Lower lobe of right lung (tissue), 2 donors: Measurements from ENCODE around the gene AUNIP. TPM values are rescaled to one million over a fixed set of nuclear protein-coding genes. Genes with fewer than 3 reads are reported as not detected.

ENCODE experiments used
- ATAC-seq, 2 donors: fragments of 200-7000 bp; cut with Tn5 transposase; one replicate each; pipeline ENCODE4 v1.9.1; 2020 to 2022; ENCODE audit warnings: mild to moderate bottlenecking in 2 of 2, moderate library complexity in 2 of 2
- DNase-seq: peaks from one replicate; pipeline ENCODE4 v3.0.0-alpha.2; 2020
- H3K27ac ChIP-seq: fragments of 200-600 bp; one replicate; pipeline ENCODE4 v1.8.0; 2022
- H3K27me3 ChIP-seq: fragments of 200-600 bp; one replicate; pipeline ENCODE4 v1.8.0; 2022; ENCODE audit warnings: low read depth
- H3K36me3 ChIP-seq: fragments of 200-600 bp; one replicate; pipeline ENCODE4 v1.8.0; 2022; ENCODE audit warnings: mild to moderate bottlenecking
- H3K4me1 ChIP-seq: fragments of 200-600 bp; one replicate; pipeline ENCODE4 v1.8.0; 2022
- H3K4me3 ChIP-seq: fragments of 200-600 bp; one replicate; pipeline ENCODE4 v1.8.0; 2022; ENCODE audit warnings: mild to moderate bottlenecking
- H3K9me3 ChIP-seq: fragments of 200-600 bp; one replicate; pipeline ENCODE4 v1.8.0; 2022
- intact Hi-C: fragments of 100-400 bp; cut with DNase I; formaldehyde crosslinking; loops from one replicate; pipeline ENCODE4 v1.11.0; 2022
- total RNA-seq: library from RNA; stranded (reverse); fragmentation: NEBNext Ultra II Directional; extraction: Animal tissue kit (Norgen Biotek cat#: 25700); gene quantifications from one replicate; pipeline ENCODE4 v1.2.1, GENCODE V29; 2021
- TF ChIP-seq, protein P1 (sequence below): fragments of 200-600 bp; IDR thresholded peaks from one replicate; pipeline ENCODE4 v1.8.0; 2022; ENCODE audit warnings: antibody characterized with exemption, mild to moderate bottlenecking
- donor health status: DM: no; HTN: yes; CAD: no; lungs with severe emphysema.

AUNIP gene
- total RNA-seq, 1 donor from 2014 or later: not detected

- no peaks in the 10 kb centered on the region for H3K9me3 ChIP-seq
- peaks cover 17% of the 10 kb centered on the region for H3K36me3 ChIP-seq
- H3K4me3 ChIP-seq: no peak overlapping the region
- peaks cover 29% of the 10 kb centered on the region for H3K4me1 ChIP-seq
- ATAC-seq (no peak), DNase-seq (no peak)
- TF ChIP-seq, protein P1, sequence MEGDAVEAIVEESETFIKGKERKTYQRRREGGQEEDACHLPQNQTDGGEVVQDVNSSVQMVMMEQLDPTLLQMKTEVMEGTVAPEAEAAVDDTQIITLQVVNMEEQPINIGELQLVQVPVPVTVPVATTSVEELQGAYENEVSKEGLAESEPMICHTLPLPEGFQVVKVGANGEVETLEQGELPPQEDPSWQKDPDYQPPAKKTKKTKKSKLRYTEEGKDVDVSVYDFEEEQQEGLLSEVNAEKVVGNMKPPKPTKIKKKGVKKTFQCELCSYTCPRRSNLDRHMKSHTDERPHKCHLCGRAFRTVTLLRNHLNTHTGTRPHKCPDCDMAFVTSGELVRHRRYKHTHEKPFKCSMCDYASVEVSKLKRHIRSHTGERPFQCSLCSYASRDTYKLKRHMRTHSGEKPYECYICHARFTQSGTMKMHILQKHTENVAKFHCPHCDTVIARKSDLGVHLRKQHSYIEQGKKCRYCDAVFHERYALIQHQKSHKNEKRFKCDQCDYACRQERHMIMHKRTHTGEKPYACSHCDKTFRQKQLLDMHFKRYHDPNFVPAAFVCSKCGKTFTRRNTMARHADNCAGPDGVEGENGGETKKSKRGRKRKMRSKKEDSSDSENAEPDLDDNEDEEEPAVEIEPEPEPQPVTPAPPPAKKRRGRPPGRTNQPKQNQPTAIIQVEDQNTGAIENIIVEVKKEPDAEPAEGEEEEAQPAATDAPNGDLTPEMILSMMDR: no peak
- no peak overlapping the region for H3K27ac ChIP-seq
- intact Hi-C loops: no loop called here
- no peaks in the 10 kb centered on the region for H3K27me3 ChIP-seq
These were observed 37.6 kb downstream of the AUNIP start for GRCh38 chr1:25821630-25822091.

GRCh38 chr1:25821112-25821476 is 38.2 kb downstream of the AUNIP start:
- Histone ChIP-seq H3K9me3 (no peaks in the 10 kb centered on the region), H3K4me1 (peaks cover 29% of the 10 kb centered on the region), H3K4me3 (peak overlapping the region; percentile 98), H3K36me3 (peaks cover 16% of the 10 kb centered on the region), H3K27ac (peak overlapping the region; percentile 92), H3K27me3 (no peaks in the 10 kb centered on the region)
- intact Hi-C loops: no loop called here
- TF ChIP-seq, protein P1: no peak
- DNase-seq: no peak
- ATAC-seq: no peak

DNA sequence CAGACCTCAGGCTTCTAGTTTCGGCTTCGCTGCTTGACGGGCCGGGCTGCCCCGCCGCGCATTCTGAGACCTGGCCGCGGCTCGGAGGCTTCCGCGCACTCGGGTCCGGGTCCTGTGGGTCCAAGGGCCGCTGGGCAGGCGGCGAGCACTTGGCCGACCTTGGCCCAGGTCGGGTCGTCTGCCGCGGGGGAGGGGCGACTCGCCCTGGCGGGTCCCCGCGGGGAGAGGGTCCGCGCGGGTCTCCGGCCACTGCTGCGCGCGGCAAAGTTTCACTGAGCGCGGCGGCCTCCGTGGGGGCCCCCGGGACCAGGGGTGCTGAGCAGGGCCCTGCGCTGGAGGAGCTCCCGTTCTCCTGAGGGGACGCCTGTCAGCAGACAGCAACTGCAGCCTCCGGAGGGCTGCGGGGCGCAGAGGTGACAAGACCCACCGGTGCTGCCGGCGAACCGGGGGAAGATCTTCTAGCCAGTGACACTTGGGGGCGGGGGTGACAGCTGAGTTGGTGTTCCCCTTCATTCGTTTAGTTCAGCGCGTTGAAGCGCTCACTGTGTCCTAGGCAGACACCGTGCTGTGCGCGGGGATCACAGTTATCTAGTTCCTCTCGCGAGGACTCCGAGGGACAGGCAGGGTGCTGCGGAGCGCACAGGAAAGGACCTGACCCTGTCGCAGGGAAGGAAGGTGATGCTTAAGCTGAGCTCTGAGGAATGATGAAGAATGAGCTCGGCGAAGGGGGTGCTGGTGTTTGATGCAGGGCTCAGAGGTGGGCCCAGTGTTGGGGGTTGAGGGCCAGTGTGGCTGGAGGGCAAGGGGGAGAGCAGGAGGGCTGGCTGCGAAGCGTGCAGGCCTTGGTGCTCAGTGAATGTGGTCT is 38.8 kb downstream of the AUNIP start:
- H3K9me3 ChIP-seq: no peaks in the 10 kb centered on the region
- ATAC-seq: peak; percentile 69 to 71
- TF ChIP-seq, protein P1: no peak
- H3K27me3 ChIP-seq: no peaks in the 10 kb centered on the region
- H3K36me3 ChIP-seq: peaks cover 18% of the 10 kb centered on the region
- H3K4me1 ChIP-seq: peaks cover 29% of the 10 kb centered on the region
- intact Hi-C loops: no loop called here
- H3K27ac ChIP-seq: peak overlapping the region; percentile 92
- peak; percentile 75 for DNase-seq
- H3K4me3 ChIP-seq: peak overlapping the region; percentile 98

DNA sequence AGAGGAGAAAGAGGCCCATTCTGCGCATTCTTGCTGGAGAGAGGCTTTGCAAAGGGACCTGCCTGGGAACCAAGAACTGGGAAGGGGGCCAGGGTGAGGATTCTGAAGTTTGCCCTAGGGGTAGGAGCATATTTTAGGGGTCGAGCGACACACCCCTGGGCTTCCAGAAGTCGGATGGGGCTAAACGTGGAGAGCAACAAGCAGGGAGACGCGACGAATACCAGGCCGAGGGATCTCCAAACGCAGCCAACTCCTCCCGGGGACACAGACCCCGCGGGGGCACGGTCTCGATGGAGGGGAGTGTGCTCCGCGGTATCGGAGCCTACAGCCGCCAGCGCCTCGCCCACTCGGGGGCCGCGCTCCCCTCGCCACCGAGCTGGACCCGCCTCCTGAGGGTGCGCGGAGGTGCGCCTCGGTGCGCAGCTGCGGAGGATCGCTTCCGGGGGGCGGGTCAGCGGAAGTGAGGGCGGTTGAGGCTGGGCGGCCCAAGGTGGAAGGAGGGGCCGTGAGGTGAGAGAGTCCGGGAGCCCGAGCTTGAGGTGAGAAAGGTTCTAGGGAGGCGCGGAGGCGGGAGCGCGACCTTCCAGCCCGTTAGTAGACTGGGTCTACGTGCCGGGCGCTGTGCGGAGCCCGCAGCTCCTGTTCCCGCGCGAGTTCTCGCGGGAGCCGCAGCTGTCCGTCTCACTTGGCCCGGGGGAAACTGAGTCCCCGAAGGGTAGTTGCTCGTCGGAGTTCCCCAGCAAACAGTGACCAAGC is 39.6 kb downstream of the AUNIP start, which contains the start of gene MTFR1L:
Gene MTFR1L (plus strand): TSS at position 464 of the 756 bp plus-strand sequence. CDS start 3,151 bp downstream, outside the sequence.
- intact Hi-C loops: no loop called here
- peak; percentile 96 to 97 for ATAC-seq
- peak within 1 kb of the TSS; percentile 98 for H3K4me3 ChIP-seq
- H3K36me3 ChIP-seq: peaks cover 24% of the 10 kb centered on the region
- DNase-seq: peak; percentile 95
- H3K27ac ChIP-seq: peak within 1 kb of the TSS; percentile 92
- peaks cover 29% of the 10 kb centered on the region for H3K4me1 ChIP-seq
- TF ChIP-seq, protein P1: no peak
- H3K9me3 ChIP-seq: no peaks in the 10 kb centered on the region
- no peaks in the 10 kb centered on the region for H3K27me3 ChIP-seq

DNA sequence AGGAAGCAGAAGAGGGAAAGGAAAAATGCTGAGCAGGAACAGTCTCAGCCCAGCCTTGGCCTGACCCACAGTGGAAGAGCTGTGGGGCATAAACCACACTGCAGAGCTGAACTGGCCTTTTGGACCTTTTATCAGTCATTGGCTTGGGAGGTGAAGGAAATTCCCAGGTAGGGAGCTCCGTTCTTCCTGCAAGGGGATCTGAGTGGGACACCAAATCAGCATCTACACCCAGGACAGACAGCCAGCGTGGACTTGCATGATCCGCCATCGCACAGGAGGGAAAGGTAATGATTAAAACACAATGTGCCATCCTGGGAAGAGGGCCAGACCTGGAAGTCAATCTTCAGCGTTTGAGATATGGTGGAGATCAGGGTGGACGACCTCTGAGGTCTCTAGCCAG is 40.7 kb downstream of the AUNIP start:
- Histone ChIP-seq H3K27me3 (no peaks in the 10 kb centered on the region), H3K4me1 (peaks cover 29% of the 10 kb centered on the region), H3K36me3 (peaks cover 28% of the 10 kb centered on the region), H3K4me3 (peak overlapping the region; percentile 98), H3K9me3 (no peaks in the 10 kb centered on the region), H3K27ac (peak overlapping the region; percentile 92)
- DNase-seq (no peak), ATAC-seq (no peak)
- intact Hi-C loops: no loop called here
- TF ChIP-seq, protein P1: no peak
